NCI-H2081 treated with DMSO at 0.1 percent for 48 hours (cell line): Measurements from ENCODE around the gene WDR76.

Source experiments
- DNase-seq: peaks from one replicate; lab custom pipeline; 2025; lab: John Stamatoyannopoulos, UW

The WDR76 gene

GRCh38 chr15:43878446-43878845, 51.6 kb downstream of the WDR76 start:
- no peak for DNase-seq

GRCh38 chr15:43879386-43880355, 52.9 kb downstream of the WDR76 start:
- no peak for DNase-seq

- DNase-seq = no peak
Measured at GRCh38 chr15:43880406-43881194, 53.8 kb downstream of the WDR76 start.

GRCh38 chr15:43881245-43881644, 54.4 kb downstream of the WDR76 start:
- DNase-seq = no peak

- no peak for DNase-seq
Measured at GRCh38 chr15:43881944-43882343, 55.1 kb downstream of the WDR76 start.

- DNase-seq = no peak
Measured at GRCh38 chr15:43883571-43883970, 56.8 kb downstream of the WDR76 start.

GRCh38 chr15:43886558-43886957, 59.8 kb downstream of the WDR76 start:
- DNase-seq = no peak

GRCh38 chr15:43887901-43888300, 61.1 kb downstream of the WDR76 start:
- DNase-seq = no peak

- no peak for DNase-seq
Measured at GRCh38 chr15:43889042-43889441, 62.2 kb downstream of the WDR76 start.

GRCh38 chr15:43893956-43894355, 67.2 kb downstream of the WDR76 start:
- no peak for DNase-seq

- DNase-seq = no peak
Measured at GRCh38 chr15:43895586-43895985, 68.8 kb downstream of the WDR76 start.

GRCh38 chr15:43896543-43896942, 69.7 kb downstream of the WDR76 start:
- DNase-seq = no peak

GRCh38 chr15:43898891-43899290, 72.1 kb downstream of the WDR76 start:
- no peak for DNase-seq

GRCh38 chr15:43899928-43900327, 73.1 kb downstream of the WDR76 start:
- DNase-seq = no peak

GRCh38 chr15:43900996-43901395, 74.2 kb downstream of the WDR76 start:
- DNase-seq = no peak

GRCh38 chr15:43901495-43901894, 74.7 kb downstream of the WDR76 start:
- no peak for DNase-seq

GRCh38 chr15:43903864-43904290, 77.1 kb downstream of the WDR76 start:
- DNase-seq = no peak

- DNase-seq = no peak
Measured at GRCh38 chr15:43905755-43906154, 79.0 kb downstream of the WDR76 start.

GRCh38 chr15:43908516-43909050, 81.8 kb downstream of the WDR76 start:
- no peak for DNase-seq

- DNase-seq = no peak
Measured at GRCh38 chr15:43911235-43911781, 84.5 kb downstream of the WDR76 start.

GRCh38 chr15:43912208-43912607, 85.4 kb downstream of the WDR76 start:
- DNase-seq = no peak

GRCh38 chr15:43913026-43913780, 86.4 kb downstream of the WDR76 start:
- DNase-seq = no peak
